CD14-positive monocyte (primary cell): ENCODE results near the gene GRIK4. TPM values are rescaled to one million over a fixed set of nuclear protein-coding genes. Genes with fewer than 3 reads are reported as not detected.

Experiments
- DNase-seq, 3 donors: peaks; one replicate each; pipeline ENCODE4 v3.0.0-alpha.2; 2011 to 2022
- H2AFZ ChIP-seq: 2 replicates; pipeline ENCODE4 v1.6.0; 2012; ENCODE audit warnings: mild to moderate bottlenecking, low read depth, low read length, inconsistent platforms; ENCODE audit not compliant: insufficient read depth, poor library complexity, severe bottlenecking
- H3K27ac ChIP-seq, 2 donors: 1 replicate in 1 of 2; 2 replicates in 1 of 2; pipeline ENCODE4 v1.5.1; 2012 to 2013; ENCODE audit warnings: low read length in 2 of 2, control low read depth in 1 of 2, inconsistent platforms in 1 of 2, low read depth in 1 of 2, mild to moderate bottlenecking in 1 of 2
- H3K27me3 ChIP-seq, 2 donors: one replicate each; pipeline versions ENCODE4 v1.6.0 to v1.6.1; 2011 to 2013; ENCODE audit warnings: low read length in 2 of 2; ENCODE audit not compliant: control insufficient read depth in 2 of 2, insufficient read depth in 2 of 2
- H3K36me3 ChIP-seq, 2 donors: replicated peaks in 1 of 2; 1 replicate in 1 of 2; 2 replicates in 1 of 2; pipeline versions ENCODE4 v1.5.1 to v1.6.1; 2012 to 2013; ENCODE audit warnings: low read length in 2 of 2, control low read depth in 1 of 2, inconsistent platforms in 1 of 2, mild to moderate bottlenecking in 1 of 2; ENCODE audit not compliant: insufficient read depth in 2 of 2, control insufficient read depth in 1 of 2
- H3K4me1 ChIP-seq, 2 donors: 1 replicate in 1 of 2; 2 replicates in 1 of 2; pipeline versions ENCODE4 v1.5.1 to v1.6.1; 2012 to 2013; ENCODE audit warnings: low read length in 2 of 2, control low read depth in 1 of 2, inconsistent platforms in 1 of 2, mild to moderate bottlenecking in 1 of 2, moderate library complexity in 1 of 2; ENCODE audit not compliant: insufficient read depth in 2 of 2, control insufficient read depth in 1 of 2
- H3K4me2 ChIP-seq: replicated peaks from 2 replicates; pipeline ENCODE3; 2012; ENCODE audit warnings: low read length, moderate library complexity, mild to moderate bottlenecking; ENCODE audit not compliant: poor library complexity, severe bottlenecking; ENCODE audit errors: extremely low read depth
- H3K4me3 ChIP-seq, 3 experiments: fragments of 200-600 bp in 1 of 3; sonication (generic) in 1 of 3; replicated peaks in 1 of 3; 1 replicate in 2 of 3; 2 replicates in 1 of 3; pipeline ENCODE4 v1.5.1; 2011 to 2013; ENCODE audit warnings: low read length in 3 of 3, mild to moderate bottlenecking in 3 of 3, control low read depth in 2 of 3, low read depth in 2 of 3, inconsistent platforms in 1 of 3, moderate library complexity in 1 of 3
- H3K79me2 ChIP-seq: 2 replicates; pipeline ENCODE4 v1.6.0; 2012; ENCODE audit warnings: mild to moderate bottlenecking, control low read depth, inconsistent platforms, low read length, moderate library complexity; ENCODE audit not compliant: insufficient read depth
- H3K9ac ChIP-seq: 2 replicates; pipeline ENCODE4 v1.6.0; 2017; ENCODE audit warnings: low read length, mild to moderate bottlenecking; ENCODE audit not compliant: insufficient read depth, poor library complexity, severe bottlenecking
- H3K9me3 ChIP-seq, 2 donors: replicated peaks in 1 of 2; 1 replicate in 1 of 2; 2 replicates in 1 of 2; pipeline versions ENCODE4 v1.5.1 to v1.6.1; 2012 to 2013; ENCODE audit warnings: low read length in 2 of 2, control low read depth in 1 of 2; ENCODE audit not compliant: control insufficient read depth in 1 of 2, insufficient read depth in 1 of 2
- H4K20me1 ChIP-seq: 2 replicates; pipeline ENCODE4 v1.6.0; 2012; ENCODE audit warnings: mild to moderate bottlenecking, low read length, control low read depth, moderate library complexity; ENCODE audit not compliant: insufficient read depth
- H3K27ac Mint-ChIP-seq, 7 donors: one replicate each; pipeline ENCODE4 v1.8.0; 2020; ENCODE audit warnings: mild to moderate bottlenecking in 7 of 7, mixed read lengths in 7 of 7, moderate library complexity in 6 of 7, inconsistent platforms in 2 of 7
- H3K27me3 Mint-ChIP-seq, 3 donors: one replicate each; pipeline ENCODE4 v1.8.0; 2021 to 2022; ENCODE audit warnings: low read depth in 3 of 3, mild to moderate bottlenecking in 3 of 3, mixed read lengths in 3 of 3, moderate library complexity in 3 of 3, inconsistent platforms in 1 of 3
- H3K36me3 Mint-ChIP-seq, 2 donors: one replicate each; pipeline ENCODE4 v1.8.0; 2020; ENCODE audit warnings: mixed read lengths in 2 of 2, inconsistent platforms in 1 of 2, mild to moderate bottlenecking in 1 of 2
- H3K4me1 Mint-ChIP-seq: one replicate; pipeline ENCODE4 v1.8.0; 2020; ENCODE audit warnings: mild to moderate bottlenecking, mixed read lengths
- H3K4me3 Mint-ChIP-seq, 2 donors: one replicate each; pipeline ENCODE4 v1.8.0; 2020; ENCODE audit warnings: mild to moderate bottlenecking in 2 of 2, mixed read lengths in 2 of 2, moderate library complexity in 1 of 2
- H3K9me3 Mint-ChIP-seq, 7 donors: one replicate each; pipeline ENCODE4 v1.8.0; 2020 to 2022; ENCODE audit warnings: mixed read lengths in 7 of 7, mild to moderate bottlenecking in 6 of 7, moderate library complexity in 6 of 7, inconsistent platforms in 2 of 7
- WGBS: methylation state at CpG from one replicate; pipeline ENCODE4 v1.1.5; 2013; ENCODE audit warnings: missing lambda C conversion rate; ENCODE audit not compliant: insufficient coverage; 5-methylcytosine and 5-hydroxymethylcytosine counted together
- intact Hi-C, 2 donors: fragments of 100-400 bp; cut with micrococcal nuclease; formaldehyde crosslinking; loops; one replicate each; pipeline versions ENCODE4 v1.15.0 to v1.15.1; 2023
- polyA plus RNA-seq, 3 donors: library from polyadenylated mRNA; depleted of rRNA in 1 of 3; unstranded in 2 of 3; stranded (reverse) in 1 of 3; fragments of 300-500 nt in 2 of 3; fragments of >200 nt in 1 of 3; fragmentation: Illumina TruSeq in 2 of 3; gene quantifications; 1 replicate in 2 of 3; 2 replicates in 1 of 3; pipeline ENCODE4 v1.2.3, GENCODE V29; 2012 to 2021
- TF ChIP-seq, protein P1 (sequence below): fragments of 200-600 bp; IDR thresholded peaks from one replicate; pipeline ENCODE4 v1.8.0; 2022; ENCODE audit warnings: antibody characterized with exemption, mild to moderate bottlenecking

The GRIK4 gene
- polyA plus RNA-seq, 3 donors, result not detected

DNA sequence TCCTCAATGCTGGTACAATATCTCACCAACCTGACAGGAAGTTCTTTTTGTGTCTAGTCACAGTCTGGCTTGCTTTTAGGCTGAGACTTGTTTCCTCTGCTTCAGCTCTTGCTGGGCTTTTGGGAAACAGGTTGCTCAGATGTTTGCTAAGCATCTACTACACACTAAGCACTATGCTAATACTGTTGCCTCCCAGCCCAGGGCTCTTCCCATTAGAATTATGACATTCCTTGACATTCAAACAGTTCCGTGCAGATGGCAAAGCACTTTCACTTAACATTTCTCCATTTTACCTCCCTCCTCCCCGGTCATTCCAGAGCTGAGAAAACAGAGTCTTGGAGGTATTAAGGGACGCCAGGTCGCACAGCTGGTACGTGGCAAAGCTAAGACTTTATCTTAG lies 311.6 kb downstream of the GRIK4 start:
- Histone ChIP-seq H3K9me3 (no peaks in the 10 kb centered on the region), H3K4me1 (no peaks in the 10 kb centered on the region), H3K4me3 (no peak overlapping the region), H2AFZ (no peak overlapping the region), H3K9ac (no peak overlapping the region), H3K79me2 (no peaks in the 10 kb centered on the region), H3K4me2 (no peak overlapping the region), H3K27ac (no peak overlapping the region), H3K36me3 (no peaks in the 10 kb centered on the region), H3K27me3 (no peaks in the 10 kb centered on the region), H4K20me1 (no peaks in the 10 kb centered on the region)
- no peaks in the 10 kb centered on the region for H3K9me3 Mint-ChIP-seq
- H3K4me3 Mint-ChIP-seq, result no peak overlapping the region
- 78% methylated on average over 2 of the region's 5 CpGs for WGBS
- H3K4me1 Mint-ChIP-seq, result no peaks in the 10 kb centered on the region
- intact Hi-C loops, result no loop called here
- H3K27me3 Mint-ChIP-seq, result peaks cover 17 to 23% (median 19%) of the 10 kb centered on the region in 3 donors
- no peak overlapping the region for H3K27ac Mint-ChIP-seq
- H3K36me3 Mint-ChIP-seq, result no peaks in the 10 kb centered on the region
- TF ChIP-seq, protein P1, sequence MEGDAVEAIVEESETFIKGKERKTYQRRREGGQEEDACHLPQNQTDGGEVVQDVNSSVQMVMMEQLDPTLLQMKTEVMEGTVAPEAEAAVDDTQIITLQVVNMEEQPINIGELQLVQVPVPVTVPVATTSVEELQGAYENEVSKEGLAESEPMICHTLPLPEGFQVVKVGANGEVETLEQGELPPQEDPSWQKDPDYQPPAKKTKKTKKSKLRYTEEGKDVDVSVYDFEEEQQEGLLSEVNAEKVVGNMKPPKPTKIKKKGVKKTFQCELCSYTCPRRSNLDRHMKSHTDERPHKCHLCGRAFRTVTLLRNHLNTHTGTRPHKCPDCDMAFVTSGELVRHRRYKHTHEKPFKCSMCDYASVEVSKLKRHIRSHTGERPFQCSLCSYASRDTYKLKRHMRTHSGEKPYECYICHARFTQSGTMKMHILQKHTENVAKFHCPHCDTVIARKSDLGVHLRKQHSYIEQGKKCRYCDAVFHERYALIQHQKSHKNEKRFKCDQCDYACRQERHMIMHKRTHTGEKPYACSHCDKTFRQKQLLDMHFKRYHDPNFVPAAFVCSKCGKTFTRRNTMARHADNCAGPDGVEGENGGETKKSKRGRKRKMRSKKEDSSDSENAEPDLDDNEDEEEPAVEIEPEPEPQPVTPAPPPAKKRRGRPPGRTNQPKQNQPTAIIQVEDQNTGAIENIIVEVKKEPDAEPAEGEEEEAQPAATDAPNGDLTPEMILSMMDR, result no peak
- DNase-seq, result no peak

DNA sequence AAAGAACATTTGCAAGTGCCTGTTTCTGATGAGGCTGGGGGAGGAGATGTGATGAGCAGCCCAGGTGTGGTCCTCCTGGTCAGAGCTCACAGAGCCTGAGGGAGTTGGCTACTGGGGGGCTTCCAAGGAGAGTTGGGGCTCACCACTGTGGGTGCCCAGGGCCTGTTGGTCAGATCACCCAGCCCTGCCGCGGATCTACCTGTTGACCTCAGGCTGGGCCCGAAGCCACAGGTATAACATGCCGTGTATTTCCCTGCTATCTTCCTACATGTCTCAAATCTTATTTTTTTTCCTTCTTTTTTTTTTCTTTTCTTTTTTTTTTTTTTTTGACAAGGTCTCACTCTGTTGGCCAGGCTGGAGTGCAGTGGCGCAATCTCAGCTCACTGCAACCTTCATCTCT lies 312.7 kb downstream of the GRIK4 start:
- no peak overlapping the region for H3K4me3 ChIP-seq
- H3K4me1 Mint-ChIP-seq, result no peaks in the 10 kb centered on the region
- H3K9ac ChIP-seq, result no peak overlapping the region
- H3K36me3 Mint-ChIP-seq, result no peaks in the 10 kb centered on the region
- no peaks in the 10 kb centered on the region for H3K79me2 ChIP-seq
- H3K27me3 ChIP-seq, result no peaks in the 10 kb centered on the region
- intact Hi-C loops, result no loop called here
- no peaks in the 10 kb centered on the region for H3K9me3 ChIP-seq
- DNase-seq, result no peak
- H3K27ac Mint-ChIP-seq, result no peak overlapping the region
- TF ChIP-seq, protein P1, result no peak
- no peak overlapping the region for H3K27ac ChIP-seq
- H3K36me3 ChIP-seq, result no peaks in the 10 kb centered on the region
- H3K4me3 Mint-ChIP-seq, result no peak overlapping the region
- H4K20me1 ChIP-seq, result no peaks in the 10 kb centered on the region
- peaks cover 9 to 22% (median 15%) of the 10 kb centered on the region in 3 donors for H3K27me3 Mint-ChIP-seq
- H2AFZ ChIP-seq, result no peak overlapping the region
- WGBS, result 96% methylated on average over 4 of the region's 5 CpGs
- no peak overlapping the region for H3K4me2 ChIP-seq
- no peaks in the 10 kb centered on the region for H3K9me3 Mint-ChIP-seq
- H3K4me1 ChIP-seq, result no peaks in the 10 kb centered on the region
